ENCODE results near the gene MPL.

- no peak for TF ChIP-seq GABPA (IDR thresholded peaks at IDR 0.05; ENCODE audit: low read depth)
- no peak for TF ChIP-seq CTCF (IDR thresholded peaks at IDR 0.05; ENCODE audit: insufficient read depth, low read length)
- TF ChIP-seq REST (IDR thresholded peaks at IDR 0.05; ENCODE audit: insufficient replicate concordance, low read depth), result no peak
- TF ChIP-seq POLR2AphosphoS5 (IDR thresholded peaks at IDR 0.05; ENCODE audit: low read depth), result no peak
These were observed 15.1 kb upstream of the MPL start for GRCh38 chr1:43322506-43322905.

Measured in HL-60 (cell line).